ENCODE results near the gene CDC42EP5.
A peak's percentile ranks its signal among the peaks of the same experiment; 100 is the strongest.
"Not testable (repeated sequence)": the region's sequence is repeated elsewhere in the genome, so short reads cannot be mapped to it uniquely, and the experiment has no call there.

The CDC42EP5 gene

DNA sequence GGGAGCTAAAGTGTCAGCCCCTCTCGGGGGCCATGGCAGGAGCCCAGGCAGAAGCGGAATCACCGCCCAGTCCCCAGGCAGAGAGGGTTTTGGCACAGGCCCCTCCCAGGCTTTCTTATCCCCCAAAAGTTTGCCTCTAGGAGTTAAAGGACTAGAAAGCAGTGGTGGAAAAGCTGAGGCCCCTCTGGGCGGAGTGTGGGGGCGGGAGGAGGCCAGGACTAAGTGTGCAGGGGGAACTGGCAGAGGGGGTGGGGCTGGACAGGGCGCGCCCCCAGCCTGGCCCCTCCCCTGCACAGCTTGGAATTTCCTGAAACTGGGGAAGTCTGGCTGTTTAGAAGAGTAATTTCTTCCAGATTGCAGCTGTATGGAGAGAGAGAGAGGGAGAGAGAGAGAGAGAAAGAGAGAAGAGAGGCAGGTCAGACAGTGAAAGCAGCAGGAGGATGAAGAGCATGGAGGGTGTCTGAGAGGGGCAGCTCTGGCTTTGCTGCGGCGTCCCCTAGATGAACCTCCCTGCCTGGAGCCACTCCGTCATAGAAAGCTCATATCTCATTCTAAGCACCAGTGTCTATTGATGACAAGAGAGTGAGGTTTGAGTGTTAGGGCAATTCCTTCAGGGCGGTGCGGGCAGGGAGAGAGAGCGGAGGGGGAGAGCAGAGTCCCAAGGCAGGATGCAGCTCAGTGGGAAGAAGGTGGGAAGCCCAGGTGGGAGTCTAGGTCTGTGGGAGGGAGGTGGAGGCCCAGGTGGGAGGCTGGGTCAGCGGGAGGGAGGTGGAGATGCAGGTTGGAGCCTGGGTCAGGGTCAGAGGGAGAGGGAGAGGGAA, at the start of gene CDC42EP5:
TSS of gene CDC42EP5 (minus strand) at position 226 of the 821 bp plus-strand sequence. CDS start 7,749 bp downstream, outside the sequence.
- DNase-seq (ENCODE audit: low spot score): no peak

GRCh38 chr19:54521860-54522513, 48.9 kb upstream of the CDC42EP5 start:
- DNase-seq (ENCODE audit: low spot score): no peak

DNA sequence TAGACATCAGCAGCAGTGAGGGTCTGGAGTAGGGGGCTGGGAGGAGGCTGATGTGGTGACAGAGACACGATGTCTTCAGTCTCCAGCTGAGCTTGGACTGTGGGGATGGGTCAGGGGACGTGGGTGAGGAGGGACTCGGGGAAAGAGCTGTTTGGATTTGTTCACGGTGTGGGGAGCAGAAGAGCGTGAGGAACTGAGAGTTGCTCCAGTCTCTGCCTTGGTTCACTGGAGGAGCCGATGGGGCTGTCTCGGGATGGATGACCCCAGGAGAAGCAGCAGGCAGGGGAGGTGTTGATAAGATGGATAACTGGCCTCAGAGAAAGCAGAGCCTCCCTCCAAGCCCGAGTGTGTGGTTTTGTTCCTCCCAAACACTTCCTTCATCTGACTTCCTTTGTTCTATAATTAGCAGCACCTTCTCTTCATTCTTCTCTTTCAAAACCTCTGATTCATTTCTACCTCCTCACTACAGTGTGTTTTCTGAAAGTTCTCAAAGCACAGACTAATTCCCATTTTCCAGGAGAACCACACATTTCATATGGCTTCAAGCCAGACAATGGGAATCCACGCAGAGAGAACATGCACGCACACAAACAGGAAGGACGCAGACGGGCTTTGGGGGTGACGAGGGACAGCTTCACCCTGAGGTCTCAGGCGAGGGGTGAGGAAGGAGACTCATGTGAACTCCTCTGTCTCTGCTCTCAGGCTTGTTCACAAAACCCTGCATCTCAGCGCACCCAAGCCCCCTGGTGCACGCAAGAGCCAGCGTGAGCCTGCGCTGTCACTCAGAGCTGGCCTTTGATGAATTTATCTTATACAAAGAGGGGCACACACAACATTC, 48.1 kb upstream of the CDC42EP5 start:
- no peak for DNase-seq (ENCODE audit: low spot score)

DNA sequence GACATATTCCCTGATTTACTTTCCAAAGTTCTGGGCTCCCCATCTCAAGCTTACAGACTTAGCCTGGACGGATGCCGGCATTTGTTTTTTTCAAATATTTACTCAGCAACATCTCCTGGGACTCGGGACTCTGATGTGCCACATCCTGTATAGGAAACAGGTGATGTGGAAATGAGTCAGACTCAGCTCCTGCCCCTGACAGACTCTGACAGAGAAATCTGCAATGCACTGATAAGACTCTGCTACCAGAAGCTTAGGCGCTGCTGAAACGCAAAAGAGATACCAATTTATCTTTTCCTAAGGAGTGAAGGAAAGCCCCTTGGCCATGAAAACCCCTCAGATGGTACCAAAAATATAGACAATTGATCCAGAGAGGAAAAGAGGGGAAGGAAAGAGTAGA, 45.7 kb upstream of the CDC42EP5 start:
- DNase-seq (ENCODE audit: low spot score): no peak

- peak; percentile 57 for DNase-seq (ENCODE audit: low spot score)
These were observed 44.4 kb upstream of the CDC42EP5 start for GRCh38 chr19:54517483-54517882.

GRCh38 chr19:54515156-54515555, 42.1 kb upstream of the CDC42EP5 start:
- DNase-seq (ENCODE audit: low spot score): no peak

GRCh38 chr19:54509200-54509940, 36.3 kb upstream of the CDC42EP5 start:
- DNase-seq (ENCODE audit: low spot score): not testable (repeated sequence)

- not testable (repeated sequence) for DNase-seq (ENCODE audit: low spot score)
These were observed 35.4 kb upstream of the CDC42EP5 start for GRCh38 chr19:54508487-54508886.

- DNase-seq (ENCODE audit: low spot score): no peak
These were observed 34.7 kb upstream of the CDC42EP5 start for GRCh38 chr19:54507824-54508223.

- not testable (repeated sequence) for DNase-seq (ENCODE audit: low spot score)
These were observed 34.1 kb upstream of the CDC42EP5 start for GRCh38 chr19:54507038-54507717.

DNA sequence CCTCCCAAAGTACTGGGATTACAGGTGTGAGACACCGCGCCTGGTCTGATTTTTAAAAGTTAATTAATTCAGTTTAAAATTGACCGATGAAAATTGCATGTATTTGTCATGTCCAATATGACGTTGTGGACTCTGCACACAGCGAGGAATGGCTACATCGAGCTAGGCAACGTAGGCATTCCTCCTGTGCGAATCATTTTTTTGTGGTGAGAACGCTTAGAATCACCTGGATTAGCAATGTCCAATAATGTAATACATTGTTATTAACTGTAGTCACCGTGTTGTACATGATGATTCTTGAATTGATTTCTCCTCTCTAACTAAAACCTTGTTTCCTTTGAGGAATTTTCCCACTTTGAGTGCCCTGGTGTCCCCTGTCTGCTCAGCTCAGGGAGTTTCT, 33.0 kb upstream of the CDC42EP5 start:
- DNase-seq (ENCODE audit: low spot score): no peak

- DNase-seq (ENCODE audit: low spot score): not testable (repeated sequence)
These were observed 32.4 kb upstream of the CDC42EP5 start for GRCh38 chr19:54505542-54505941.

GRCh38 chr19:54502518-54503048, 29.5 kb upstream of the CDC42EP5 start, which contains the start of gene LAIR2:
Gene LAIR2 (plus strand): TSS chr19:54502831. CDS start chr19:54502919, 88 bp downstream.
- DNase-seq (ENCODE audit: low spot score): no peak

- not testable (repeated sequence) for DNase-seq (ENCODE audit: low spot score)
These were observed 25.3 kb upstream of the CDC42EP5 start for GRCh38 chr19:54498451-54498772.

GRCh38 chr19:54497747-54498450, 24.8 kb upstream of the CDC42EP5 start:
- DNase-seq (ENCODE audit: low spot score): not testable (repeated sequence)

DNA sequence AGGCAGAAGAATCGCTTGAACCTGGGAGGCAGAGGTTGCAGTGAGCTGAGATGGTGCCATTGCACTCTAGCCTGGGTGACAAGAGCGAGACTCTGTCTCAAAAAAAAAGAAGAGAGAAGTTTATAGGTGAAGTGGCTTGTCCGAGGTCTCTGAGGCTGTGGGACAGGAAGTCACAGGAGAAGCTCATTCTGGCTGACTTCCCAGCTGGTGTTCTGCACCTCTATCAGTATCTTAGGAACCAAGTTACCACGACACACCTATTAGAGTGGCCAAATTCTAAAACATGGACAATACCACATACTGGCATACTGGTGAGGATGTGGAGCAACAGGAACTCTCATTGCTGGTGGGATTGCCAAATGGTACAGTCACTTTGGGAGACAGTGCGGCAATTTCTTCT, 22.2 kb upstream of the CDC42EP5 start:
- not testable (repeated sequence) for DNase-seq (ENCODE audit: low spot score)

DNA sequence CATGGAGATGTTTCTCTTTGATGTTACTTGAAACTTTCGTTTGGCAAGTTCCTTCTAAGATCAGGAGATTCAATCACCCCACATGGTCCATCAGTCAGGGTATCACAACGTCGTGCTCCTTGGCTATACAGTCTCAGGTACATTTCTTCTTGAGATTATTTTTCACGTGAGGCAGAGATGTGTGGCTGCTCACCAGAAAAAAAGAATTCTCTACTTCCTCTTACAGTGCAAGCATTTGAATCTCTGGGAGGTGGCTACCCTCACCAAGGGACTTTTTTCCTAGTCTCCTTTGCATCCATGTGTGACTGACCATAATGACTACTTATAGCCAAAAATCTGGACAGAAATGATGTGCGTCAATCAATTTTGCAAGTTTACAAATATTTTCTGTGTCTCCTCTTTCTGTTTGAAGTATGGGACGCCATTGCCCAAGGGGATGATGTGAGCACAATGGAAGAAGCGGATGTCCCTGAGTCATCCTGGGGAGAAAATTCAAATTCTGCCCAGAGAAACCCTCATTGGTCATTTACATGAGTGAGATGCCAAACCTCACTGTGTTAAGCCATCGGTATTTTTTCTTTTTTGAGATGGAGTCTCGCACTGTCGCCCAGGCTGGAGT, 21.0 kb upstream of the CDC42EP5 start:
- DNase-seq (ENCODE audit: low spot score): no peak

GRCh38 chr19:54493056-54493455, 20.0 kb upstream of the CDC42EP5 start:
- DNase-seq (ENCODE audit: low spot score): not testable (repeated sequence)

DNA sequence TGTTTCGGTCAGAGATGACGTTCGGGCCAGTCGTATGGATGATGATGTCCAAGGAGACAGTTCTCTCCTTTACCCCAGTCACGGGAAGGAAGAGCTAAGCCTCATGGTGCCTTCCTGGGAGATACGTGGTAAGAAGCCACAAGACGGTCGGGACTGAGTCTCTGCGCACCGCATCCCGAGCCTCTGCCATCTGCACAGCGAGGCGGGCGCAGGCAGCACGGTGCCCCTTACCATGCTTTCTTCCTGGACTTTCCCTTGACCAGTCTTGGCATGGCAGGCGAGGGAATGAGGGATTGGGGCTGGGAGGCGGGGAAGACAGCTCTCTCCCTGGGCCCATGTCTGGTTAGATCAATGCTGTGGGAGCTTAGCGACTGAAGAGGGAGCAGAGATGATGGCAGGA, 19.5 kb upstream of the CDC42EP5 start:
- DNase-seq (ENCODE audit: low spot score): no peak

DNA sequence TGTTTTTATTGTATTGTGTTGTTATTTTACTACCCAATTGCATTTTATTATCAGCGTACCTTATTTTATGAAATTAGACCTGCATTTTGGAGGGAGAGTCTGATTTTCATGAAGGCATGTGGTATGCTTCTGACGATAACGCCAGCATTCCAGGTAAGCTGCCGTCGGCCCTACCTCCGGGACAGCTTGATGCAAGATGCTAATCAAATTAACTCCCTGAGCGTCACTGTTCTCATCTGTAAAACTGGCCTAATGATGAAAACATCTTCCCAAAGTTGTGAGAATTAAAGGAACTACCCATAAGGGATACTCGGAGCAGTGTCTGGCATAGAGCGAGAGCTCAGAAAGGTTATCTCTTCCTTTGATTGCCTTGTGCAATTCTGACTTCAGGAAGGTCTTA, 16.7 kb upstream of the CDC42EP5 start:
- DNase-seq (ENCODE audit: low spot score): no peak

Data from LoVo (cell line).